PC-9 (cell line): ENCODE data around the gene LRP11.
"Not testable (repeated sequence)": the region's sequence is repeated elsewhere in the genome, so short reads cannot be mapped to it uniquely, and the experiment has no call there.

Experiments used
- EZH2 ChIP-seq: fragments of 200-600 bp; sonication (generic); IDR thresholded peaks from 2 replicates; pipeline ENCODE4 v1.8.0; 2017; ENCODE audit warnings: antibody characterized with exemption, low read depth
- TF ChIP-seq, protein P1 (sequence below): fragments of 200-600 bp; sonication (generic); conservative IDR thresholded peaks from 2 replicates; pipeline ENCODE4 v1.6.1; 2017; ENCODE audit warnings: mixed run types, antibody characterized with exemption, mild to moderate bottlenecking, moderate library complexity

DNA sequence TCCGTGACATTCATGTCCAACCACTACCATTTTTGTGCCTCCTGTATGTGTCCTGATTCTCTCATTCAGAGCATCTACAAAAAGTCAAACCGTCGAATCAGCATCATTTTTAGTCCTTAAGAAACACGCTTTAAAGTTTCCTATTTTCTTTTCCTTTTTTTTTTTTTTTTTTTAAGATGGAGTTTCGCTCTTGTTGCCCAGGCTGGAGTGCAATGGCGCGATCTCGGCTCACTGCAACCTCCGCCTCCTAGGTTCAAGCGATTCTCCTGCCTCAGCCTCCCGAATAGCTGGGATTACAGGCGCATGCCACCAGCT is 1.8 kb downstream of the LRP11 start:
- TF ChIP-seq, protein P1, sequence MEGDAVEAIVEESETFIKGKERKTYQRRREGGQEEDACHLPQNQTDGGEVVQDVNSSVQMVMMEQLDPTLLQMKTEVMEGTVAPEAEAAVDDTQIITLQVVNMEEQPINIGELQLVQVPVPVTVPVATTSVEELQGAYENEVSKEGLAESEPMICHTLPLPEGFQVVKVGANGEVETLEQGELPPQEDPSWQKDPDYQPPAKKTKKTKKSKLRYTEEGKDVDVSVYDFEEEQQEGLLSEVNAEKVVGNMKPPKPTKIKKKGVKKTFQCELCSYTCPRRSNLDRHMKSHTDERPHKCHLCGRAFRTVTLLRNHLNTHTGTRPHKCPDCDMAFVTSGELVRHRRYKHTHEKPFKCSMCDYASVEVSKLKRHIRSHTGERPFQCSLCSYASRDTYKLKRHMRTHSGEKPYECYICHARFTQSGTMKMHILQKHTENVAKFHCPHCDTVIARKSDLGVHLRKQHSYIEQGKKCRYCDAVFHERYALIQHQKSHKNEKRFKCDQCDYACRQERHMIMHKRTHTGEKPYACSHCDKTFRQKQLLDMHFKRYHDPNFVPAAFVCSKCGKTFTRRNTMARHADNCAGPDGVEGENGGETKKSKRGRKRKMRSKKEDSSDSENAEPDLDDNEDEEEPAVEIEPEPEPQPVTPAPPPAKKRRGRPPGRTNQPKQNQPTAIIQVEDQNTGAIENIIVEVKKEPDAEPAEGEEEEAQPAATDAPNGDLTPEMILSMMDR = not testable (repeated sequence)
- not testable (repeated sequence) for TF ChIP-seq EZH2
